IPS-NIHi11 (cell line): ENCODE data around the gene ZFPM1.
A peak's percentile ranks its signal among the peaks of the same experiment; 100 is the strongest.

Source experiments
- DNase-seq: peaks from one replicate; pipeline ENCODE4 v3.0.0; 2012; ENCODE audit warnings: mixed read lengths, low spot score

ZFPM1 gene

DNA sequence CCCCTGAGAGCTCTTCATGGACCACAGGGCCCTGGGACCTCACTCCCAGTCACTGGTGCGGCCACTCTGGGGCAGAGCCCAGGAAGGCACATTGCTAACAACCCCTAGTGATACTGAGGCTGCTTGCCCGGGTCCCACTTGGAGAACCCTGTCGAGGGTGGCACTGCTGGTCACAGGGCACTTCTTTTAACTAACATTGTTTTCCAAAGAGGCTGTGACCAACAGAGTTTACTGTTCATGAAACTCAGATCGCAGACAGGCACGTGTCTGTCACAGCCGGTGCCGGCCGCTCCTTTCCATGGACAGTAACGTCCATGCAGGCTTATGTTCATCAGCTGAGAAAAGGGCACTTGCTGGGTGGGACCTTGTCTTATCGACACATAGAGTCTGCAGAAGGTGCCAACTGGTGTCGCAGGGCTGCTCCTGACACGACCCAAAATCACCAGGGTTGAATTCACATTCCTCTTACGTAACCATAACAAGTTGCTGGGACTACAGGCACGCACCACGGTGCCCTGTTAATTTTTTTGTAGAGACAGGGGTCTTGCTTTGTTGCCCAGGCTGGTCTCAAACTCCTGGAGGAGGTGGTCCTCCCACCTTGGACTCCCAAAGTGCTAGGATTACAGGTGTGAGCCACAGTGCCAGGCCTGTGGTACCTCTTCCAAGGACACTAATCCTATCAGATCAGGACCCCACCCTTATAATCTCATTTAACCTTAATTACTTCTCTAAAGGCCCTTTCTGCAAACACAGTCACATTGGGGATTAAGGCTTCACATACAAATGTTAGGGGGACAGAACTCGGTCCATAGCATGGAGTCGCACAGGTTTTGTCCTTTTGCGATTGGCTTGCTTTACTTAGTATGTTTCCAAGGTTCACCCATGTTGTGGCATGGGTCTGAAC lies 115.9 kb downstream of the ZFPM1 start:
- no peak for DNase-seq

GRCh38 chr16:88569614-88569984 lies 116.5 kb downstream of the ZFPM1 start:
- DNase-seq = peak; percentile 5

DNA sequence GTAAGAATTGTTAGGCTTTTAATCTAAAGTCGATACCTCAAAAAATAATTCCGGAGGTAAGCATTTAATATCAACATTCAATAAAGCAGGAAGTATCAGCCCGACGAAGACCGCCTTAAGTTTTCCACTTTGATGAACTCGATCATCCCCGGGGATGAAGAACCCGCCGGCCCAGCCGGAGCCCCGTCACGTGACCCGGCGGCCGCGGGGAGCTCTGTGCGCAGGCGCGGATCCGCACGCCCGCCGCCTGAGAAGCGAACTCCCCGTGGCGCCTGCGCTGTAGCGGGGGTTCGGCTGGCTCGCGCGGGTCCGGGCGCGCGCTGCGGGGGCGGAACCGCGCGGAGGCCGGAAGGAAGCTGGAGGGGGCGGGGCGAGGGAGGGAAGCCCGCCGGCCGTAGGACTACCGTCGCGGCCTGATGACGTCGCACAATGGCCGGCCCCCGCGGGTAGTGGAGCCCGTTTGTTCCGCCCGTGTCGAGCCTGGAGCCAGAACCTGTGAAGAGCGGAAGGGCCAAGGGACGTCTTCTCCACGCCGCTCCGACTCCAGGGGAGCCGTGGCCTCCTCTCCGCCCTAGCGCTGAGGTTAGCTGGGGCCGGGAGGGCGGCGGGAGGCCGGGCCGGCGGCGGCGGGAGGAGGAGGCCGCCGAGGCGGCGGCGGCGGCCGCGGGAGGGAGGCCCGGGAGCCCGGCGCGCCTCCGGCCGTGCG lies 117.1 kb downstream of the ZFPM1 start, which contains the start of gene ZC3H18:
ZC3H18 (plus strand) TSS at position 419 of the 706 bp plus-strand sequence. CDS start 6,721 bp downstream, outside the sequence.
- peak; percentile 99 for DNase-seq

DNA sequence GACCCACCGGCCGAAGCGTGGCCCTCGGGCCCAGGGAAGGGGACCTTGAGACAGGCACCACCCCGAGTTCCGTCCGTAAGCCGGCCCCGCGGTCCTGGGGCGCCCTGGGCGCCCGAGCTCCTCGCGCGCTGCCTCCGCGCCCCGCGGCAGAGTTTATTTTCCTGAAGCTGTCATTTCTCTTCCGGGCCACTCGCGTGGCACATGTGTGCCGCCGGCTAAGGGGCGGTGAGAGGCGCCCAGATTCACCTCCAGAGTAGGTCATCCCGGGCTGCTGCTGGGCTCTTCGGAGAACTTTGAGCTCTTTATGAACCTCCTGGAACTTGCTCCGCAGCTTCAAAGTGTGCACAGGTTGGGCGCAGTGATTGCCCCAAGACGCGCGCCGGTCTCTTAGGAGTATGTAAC lies 117.6 kb downstream of the ZFPM1 start:
- DNase-seq = no peak

- no peak for DNase-seq
Observed at GRCh38 chr16:88575251-88575650, 122.2 kb downstream of the ZFPM1 start.

DNA sequence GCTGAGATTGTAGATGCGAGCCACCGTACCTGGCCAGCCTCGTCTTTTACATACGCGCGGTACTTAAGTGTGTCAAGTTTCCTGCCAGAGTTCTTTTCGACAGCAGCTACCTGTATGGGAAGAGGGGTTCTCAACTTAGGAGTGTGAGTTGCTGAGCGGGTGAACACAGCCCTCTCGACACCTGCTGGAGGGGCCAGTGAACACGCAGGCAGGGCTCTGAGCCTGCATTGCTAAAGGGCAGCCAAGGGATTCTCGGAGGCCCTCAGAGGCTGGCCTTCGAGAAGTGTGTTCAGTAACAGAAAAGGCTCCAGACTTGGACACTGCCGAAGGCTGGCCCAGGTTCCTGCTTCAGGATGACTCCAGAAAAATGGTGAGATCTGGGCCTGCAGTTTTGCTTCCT lies 123.2 kb downstream of the ZFPM1 start:
- no peak for DNase-seq

DNA sequence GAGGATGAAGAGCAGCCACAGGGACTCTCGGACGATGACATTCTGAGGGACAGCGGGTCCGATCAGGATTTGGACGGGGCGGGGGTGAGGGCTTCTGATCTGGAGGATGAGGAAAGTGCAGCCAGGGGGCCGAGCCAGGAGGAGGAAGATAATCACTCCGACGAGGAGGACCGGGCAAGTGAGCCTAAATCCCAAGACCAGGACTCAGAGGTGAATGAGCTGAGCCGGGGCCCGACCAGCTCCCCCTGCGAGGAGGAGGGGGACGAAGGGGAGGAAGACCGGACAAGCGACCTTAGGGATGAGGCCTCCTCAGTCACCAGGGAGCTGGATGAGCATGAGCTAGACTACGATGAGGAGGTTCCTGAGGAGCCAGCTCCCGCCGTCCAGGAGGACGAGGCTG lies 124.1 kb downstream of the ZFPM1 start:
- DNase-seq = no peak

- DNase-seq = no peak
Observed at GRCh38 chr16:88578446-88579313, 125.6 kb downstream of the ZFPM1 start.

DNA sequence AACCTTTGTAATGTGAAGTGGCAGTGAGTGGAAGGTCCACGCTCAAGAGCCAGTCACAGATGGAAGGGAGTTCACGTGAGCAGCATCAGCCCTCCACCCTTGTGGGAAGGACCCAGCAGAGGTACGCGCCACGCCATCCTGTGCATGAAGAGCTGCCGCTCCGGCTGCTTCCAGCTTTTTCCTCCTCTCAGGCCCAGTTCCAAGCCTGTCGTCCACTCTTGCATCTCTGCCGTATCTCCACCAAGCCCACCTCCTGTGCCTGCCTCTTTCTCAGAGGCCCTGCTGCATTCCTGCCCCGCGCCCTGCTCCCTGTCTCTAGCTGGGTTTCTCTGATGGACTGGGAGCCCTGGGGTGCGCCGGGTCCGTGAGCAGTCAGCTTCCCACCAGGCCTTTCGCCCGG lies 127.3 kb downstream of the ZFPM1 start:
- no peak for DNase-seq

DNA sequence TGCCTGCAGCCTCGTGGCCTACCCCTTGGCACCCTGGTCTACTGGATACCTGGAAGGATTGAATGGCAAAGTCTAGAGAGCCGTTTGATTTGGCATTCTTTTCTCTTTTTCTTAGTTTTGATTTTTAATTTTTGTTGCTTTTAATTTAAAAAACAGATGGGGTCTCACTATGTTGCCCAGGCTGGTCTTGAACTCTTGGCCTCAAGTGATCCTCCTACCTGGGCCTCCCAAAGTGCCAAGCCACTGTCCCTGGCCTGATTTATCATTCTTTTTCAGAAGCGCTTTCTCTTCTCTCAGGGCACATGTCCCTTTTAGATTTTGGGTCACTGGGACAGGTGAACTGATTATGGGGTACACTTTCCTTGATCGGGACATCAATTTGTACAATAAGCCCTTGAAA lies 128.0 kb downstream of the ZFPM1 start:
- DNase-seq = no peak

DNA sequence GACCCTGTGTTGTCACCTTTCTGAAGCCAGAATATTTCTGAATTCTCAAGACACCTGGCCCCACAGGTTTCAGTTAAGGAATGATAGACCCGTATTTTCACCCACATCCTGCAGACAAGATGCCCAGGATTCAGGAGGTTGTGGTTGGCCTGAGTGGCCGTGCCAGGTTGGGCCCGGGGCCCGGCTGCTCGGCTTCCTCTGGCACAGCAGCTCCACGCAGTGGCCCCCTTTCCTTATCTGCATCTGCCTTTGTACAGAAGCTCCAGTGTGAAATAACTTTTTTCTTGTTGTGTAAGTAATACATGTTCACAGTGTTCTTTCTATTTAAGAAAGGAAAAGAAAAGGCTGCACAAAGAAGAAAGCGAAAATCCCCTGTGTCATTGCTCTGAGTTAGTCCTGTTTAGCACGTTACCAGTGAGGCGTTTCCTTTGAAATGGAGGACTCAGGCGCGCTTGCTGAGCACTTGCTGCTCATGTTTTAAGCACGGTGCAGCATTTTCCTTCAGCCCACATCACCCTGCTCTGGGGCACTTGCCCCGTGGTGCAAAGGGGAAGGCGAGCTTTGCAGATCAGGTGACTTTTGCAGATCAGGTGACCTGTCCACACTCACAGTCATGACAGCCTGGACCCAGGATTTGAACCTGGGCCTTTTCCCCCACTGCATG lies 130.0 kb downstream of the ZFPM1 start:
- no peak for DNase-seq

GRCh38 chr16:88584676-88585075 lies 131.6 kb downstream of the ZFPM1 start:
- no peak for DNase-seq

DNA sequence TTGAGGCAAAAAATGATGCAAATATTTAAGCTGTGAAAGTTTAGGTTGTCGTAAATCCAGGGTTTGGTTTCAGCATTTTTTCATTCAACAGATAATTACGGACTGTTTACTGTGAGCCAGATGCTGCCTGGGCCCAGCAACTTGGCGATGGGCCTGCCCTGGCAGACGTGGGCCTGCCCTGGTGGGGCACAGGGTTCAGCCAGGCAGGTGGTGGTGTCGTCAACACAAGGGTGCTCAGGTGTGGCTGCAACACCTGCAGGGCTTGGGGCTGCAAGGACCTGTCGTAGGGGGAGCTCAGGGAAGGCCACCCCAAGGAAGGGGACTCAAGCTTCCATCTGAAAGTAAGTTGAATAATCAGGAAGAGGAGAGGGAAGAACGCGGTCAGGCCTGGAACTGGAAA lies 132.2 kb downstream of the ZFPM1 start:
- no peak for DNase-seq

- DNase-seq = no peak
Observed at GRCh38 chr16:88585927-88586581, 133.0 kb downstream of the ZFPM1 start.
